HG02571 (cell line): Measurements from ENCODE around the gene NPAS3.

Source experiments
- ATAC-seq: cut with Tn5 transposase; IDR thresholded peaks from one replicate; pipeline ENCODE4 v1.9.1; 2021; ENCODE audit warnings: mild to moderate bottlenecking, moderate library complexity; ENCODE audit not compliant: unreplicated experiment

NPAS3 gene

DNA sequence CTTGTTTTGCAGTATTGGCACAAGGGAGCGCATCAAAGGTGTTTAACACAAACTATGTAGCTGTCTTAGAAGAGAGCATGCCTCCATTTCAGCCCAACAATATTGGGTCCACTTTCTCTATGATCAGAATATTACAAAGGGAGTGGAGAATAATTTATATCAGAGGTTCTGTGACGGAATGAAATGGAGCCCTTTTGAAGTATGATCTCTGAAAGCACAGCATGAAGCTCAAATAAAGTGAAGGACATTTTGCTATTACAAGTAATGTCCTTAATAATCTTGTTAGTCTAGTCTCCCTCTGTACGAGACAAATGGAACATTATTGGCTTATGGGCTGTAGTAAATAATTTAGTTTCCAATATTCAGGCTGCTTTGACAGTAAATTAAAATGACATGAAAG, 302.7 kb downstream of the NPAS3 start:
- ATAC-seq = no peak

DNA sequence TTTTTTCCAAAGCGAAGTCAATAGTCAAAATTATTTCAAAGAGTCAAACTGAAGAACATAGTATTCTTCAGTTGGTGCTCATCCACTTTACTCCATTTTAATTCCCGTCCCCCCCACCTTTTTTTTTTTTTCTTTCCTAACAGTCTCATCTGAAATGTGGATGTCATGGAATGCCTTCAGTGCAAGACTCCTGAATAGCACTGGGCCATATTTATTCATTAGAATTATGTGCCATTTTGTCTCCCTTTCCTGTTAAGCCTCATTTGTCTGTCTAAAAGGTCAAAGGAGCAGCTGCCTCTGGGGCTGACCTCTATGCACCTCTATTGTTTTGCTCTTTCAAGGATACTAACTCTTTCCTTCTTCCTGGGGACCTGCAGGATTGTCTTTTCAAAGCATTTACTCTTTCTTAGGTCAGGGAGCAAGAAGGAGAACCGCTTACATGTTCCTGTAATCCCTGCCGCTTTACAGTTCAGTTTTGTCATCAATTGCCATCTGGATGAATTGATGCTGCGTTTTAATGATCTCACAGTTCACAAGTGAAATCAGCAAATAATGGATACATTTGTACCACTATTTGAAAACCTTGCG, 310.6 kb downstream of the NPAS3 start:
- ATAC-seq = no peak

DNA sequence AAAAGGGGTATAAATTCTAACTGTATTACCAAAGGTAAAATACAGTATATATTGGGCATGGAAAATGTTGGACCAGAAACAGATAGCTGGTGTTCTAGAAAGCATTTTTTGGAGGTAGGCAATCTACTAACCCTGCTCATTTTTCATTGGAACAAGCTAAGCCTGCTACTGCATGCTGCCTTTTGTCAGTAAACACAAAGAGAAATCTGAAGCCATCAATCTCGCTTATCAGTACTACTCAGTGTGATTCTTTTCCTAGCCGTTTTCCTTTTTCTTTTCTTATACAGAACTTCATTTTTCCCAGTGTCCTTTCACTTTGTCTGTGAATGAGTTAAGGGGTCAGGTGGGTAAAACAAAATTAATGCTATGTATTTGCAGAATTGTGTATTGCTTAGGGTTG, 312.3 kb downstream of the NPAS3 start:
- no peak for ATAC-seq

DNA sequence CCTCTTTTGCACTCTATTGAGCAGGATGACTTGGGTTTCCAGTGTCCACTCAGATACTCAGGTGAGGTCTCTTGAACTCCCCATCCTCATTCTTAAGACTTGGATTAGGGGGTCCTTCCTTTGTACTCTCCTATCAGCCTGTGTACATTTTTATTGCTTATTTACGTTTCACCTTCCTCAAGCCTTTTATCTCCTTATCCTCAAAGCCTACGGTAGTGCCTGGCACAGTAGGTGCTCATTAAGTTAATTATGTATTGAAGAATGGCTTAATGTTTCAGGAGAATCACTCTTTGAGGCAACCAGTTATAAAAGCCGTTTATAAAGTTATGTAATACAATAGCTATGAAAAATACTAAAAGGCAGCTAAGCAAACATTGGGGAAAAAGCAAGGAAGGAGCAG, 315.7 kb downstream of the NPAS3 start:
- ATAC-seq = no peak

DNA sequence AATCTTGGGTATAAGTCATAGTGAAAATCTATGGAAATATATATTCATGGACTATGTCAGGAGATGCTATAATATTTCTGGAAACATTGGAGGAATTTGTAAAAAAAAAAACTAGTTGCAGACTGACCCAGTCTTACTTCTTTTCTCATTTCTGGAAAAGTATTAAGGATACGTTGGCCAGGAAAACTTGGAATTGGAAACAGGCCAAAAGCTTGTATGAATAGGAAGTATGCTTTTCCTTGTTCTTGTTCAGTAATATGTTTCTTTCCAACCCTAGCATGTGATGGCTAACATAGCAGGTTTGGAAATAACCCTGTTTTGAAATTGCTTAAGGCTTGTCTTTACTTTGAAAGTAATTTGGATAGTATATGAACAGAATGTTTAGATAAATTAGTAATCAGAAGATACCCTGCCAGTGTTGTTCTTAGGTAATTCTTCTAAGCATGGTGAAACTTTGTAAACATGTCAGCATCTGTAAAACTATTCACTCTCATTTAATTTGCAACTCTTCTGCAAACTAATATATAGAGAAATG, 316.2 kb downstream of the NPAS3 start:
- no peak for ATAC-seq

DNA sequence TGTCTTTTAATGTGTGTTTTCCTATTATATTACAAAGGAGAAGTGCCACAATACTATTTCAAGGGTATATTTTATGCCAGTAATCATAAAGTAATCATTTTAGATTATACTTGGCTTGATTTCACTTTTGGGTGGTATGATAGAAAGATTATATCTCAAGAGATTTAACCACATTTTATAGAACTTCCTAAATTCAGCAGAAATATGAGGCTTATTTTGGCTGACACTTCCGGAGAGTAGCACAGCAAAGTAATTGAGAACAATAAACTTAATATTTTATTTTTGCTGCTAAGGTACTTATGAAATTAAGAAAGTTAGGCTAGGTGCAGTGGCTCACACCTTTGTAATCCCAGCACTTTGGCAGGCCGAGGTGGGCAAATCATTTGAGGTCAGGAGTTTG, 319.1 kb downstream of the NPAS3 start:
- no peak for ATAC-seq

DNA sequence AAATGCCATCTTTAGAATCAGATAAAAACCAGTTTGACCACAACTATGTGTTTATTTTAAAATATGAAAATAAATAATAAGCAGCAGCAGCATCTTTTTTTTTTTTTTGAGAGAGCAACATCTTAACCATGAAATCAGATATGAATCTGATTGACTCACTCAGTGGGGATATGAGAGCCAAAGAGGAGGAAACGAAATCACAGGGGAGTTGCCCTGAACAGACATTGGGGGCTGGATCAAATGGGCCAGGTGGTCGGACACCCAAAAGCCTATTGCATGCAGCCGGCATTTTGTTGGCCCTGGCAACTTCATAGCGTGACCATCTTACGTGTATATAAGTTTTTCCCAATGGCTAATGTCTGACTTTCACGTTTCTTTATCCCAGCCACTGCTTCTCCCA, 321.1 kb downstream of the NPAS3 start:
- ATAC-seq = no peak

DNA sequence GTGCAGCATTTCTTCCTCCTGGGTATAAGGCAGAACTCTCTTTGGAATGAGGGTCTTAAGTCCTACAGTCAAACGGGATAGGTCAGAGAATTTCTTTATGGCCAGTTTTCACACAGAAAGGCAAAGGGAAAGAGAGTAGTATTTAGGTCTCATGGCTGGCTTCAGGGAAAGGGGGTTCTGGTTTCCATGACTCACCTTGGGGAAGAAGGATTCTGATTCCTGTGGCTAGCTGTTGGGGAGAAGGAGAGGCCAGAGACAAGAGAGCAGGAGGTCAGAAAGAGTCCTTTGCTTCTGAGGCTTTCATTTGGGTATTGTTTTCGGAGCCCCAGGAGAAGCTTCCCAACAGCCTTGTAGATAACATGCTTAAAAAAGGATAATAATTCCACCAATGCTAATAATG, 332.5 kb downstream of the NPAS3 start:
- no peak for ATAC-seq

DNA sequence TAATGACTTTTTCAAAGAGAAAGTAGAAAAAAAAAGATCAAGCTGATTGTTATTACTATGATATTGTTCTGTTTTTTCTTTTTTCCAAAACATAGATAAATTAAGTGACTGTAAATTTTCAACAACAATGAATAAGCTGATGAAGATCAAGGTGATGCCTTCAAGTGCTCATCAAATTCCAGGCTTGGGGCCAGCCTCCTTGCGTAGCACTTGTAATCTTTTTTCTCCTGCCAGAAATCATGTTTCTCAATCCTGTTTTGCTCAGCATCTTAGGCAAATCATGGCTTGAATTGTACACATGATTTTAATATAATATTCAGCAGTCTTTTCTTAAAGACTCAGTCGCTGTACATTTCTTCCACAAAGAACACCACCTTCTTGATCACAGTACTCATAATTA, 333.2 kb downstream of the NPAS3 start:
- ATAC-seq = no peak

DNA sequence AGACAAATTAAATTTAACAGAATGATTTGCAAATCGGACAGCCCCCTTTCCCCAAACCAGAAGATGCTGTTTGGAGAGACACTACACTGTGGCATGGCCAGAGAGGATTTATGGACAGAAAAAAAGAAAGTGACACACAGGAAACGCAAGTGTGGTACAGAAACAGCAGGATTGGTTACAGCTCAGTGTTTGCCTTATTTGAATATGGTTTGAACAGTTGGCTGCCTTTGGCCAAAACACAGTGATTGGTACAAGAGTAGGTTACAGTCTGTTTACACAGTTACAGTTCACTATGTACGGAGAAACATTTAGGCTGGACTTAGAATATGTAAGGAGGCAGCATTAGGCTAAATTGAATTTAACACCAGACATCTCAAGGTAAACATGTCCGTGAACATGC, 335.3 kb downstream of the NPAS3 start:
- no peak for ATAC-seq

DNA sequence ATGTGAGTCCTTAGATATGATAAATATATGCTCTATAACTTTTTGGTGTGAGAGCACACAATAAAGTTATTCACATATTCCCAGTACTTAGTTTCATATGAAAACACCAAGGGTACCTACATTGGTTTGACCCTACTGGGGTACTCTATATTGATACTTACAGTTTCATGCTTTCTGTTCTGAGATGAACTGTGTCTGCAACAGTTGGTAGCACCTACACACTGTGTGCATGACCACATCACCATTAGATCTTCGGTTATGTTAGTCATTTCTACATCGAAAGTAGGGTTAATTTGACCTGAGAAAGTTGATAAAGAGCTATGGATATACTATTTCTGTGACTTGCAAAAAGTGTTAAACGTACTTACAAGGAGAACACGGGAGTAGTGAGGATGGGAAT, 337.2 kb downstream of the NPAS3 start:
- no peak for ATAC-seq

DNA sequence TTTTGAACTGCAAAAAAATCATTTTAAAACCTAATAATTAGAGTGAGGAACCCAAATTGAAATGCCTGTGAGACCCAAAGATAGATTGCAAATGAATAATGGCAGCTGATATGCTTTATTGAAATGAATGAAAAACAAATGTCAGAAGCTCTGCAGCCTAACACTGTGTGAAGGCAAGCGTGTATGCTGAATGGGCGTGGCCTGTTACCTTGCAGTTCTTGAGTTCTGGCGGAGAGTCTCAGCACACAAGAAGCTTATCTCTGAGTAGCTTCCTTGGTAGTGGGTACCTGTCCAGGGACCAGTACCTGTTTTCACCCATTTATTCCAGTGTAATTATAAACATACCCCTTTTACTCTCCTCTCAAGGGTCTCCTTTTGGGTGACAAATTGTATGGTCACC, 341.2 kb downstream of the NPAS3 start:
- ATAC-seq = no peak

DNA sequence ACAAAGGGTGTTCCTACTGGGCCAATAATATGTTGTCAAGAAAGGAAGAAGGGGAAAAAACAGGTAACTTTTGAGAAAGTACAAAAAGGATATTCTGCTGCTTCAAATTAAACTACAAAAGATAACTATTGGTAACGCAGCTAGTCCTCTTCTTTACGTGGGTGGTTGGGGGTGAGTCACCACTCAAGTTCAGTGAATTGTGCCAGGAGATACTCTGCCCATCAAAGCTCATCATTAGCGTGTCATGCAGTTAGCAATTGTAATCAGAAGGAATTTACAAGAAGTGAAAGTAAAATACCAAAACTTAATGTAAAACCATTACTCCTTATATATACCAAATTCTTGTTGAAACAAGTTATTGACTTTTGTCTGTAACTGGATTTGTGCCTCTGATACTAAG, 342.0 kb downstream of the NPAS3 start:
- no peak for ATAC-seq

DNA sequence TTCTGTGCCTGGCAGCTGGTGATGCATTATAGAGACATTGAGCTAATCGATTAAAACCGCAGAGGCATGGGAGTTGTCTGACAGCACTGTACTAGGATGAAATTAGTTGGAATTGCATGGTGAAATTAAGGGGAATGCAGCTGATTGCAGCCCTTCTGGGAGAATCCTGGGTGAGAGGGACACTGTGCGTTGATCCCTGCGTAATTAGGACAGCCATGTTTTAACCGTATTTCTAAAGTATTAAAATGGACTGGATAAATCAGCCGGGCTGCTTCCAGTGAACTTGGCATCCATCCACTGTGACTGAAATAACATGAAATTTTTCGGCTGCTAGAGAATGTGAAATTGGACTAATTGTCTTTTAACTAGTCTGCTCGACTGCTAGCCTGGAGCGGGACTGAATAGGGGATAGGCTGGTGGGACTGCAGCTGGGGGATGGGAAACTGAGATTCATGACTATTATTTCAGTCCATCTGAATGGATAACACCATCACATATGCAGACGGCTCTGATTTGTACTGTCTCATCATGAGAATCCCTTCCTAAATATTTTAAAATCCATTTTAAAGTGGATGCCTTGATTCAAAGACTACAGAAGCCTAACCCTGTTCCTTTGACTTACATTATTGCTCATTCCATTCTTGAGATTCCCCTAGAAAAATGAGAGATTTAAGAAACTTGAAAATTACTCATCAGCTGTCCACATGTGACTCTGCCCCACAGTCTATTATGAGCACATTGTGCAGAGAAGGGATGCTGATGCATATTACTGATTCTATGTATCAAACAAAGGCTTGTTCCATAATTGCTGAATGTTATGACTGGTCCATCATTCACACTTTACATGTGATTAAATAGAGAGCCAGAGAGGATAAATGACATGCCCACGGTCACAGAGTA, 343.9 kb downstream of the NPAS3 start:
- no peak for ATAC-seq

DNA sequence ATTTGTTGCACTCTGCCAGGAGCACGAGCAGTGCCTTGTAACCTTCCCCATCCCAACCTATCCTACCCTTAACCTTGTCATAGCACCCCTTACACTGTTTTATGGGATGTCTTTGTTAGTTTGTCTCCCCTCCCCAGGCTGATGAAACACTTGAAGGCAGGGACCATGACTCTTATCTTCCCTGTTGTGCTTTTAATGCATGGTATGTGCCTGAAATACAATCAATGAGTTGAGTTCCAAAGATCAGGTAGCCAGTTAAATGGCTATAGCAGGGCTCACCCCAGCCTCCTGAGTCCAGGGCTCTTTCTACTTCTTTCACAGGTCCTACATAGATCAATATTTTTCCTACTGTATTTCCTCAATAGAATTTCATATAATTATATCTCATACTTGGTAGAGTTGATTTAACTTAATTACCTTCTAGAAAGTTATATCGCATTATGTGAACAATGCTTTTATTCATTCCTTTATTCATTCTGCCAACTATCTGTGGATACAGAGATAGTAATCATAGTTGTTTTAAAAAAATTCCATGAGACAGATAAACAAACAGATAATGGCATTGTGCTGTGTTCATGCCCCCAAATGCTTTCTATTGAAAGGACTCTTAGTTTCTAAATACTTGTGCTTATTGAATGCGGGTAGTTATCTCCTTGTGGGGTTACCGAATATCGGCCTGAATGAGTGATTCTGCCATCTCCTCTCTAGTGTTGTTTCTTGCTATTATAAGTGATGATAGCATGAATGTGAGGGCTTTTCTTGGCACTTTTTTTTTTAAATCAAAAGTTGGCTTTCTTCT, 347.4 kb downstream of the NPAS3 start:
- no peak for ATAC-seq

DNA sequence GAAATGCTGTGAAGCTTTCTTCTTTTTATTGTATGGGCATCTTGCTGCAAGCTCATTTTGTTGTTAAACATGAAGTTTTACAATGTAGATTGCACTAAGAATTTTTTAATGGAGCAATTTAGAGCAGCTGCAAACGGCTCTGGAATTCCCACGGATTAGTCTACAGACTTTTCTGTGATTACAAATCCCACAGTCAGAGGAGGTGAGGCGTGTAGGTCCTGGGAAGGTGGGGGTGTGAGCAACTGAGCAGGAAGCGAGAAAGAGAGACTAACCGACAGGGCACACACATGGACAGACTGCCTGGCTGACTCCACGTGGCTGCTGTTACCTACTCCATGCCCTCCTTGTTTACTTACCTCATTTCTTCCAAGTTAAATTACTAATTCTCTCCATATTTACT, 348.5 kb downstream of the NPAS3 start:
- ATAC-seq = no peak

DNA sequence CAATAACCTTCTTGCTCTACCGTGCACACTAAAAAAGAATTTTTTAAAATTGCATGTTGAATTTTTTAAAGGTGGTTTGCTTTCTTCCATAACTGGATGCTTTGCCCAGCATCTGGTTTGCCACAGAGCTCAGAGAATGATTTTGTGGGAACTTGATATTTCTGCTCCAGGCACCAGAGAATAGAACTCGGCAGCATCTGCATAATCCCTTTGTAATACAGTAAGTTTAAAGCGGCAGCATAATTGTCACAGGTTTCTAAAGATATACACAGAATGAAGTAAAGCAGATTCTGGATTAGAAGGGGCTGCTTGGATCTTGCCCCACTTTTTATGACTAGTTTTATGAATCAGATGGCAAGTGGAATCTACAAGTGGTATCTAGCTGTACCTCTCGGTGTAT, 352.0 kb downstream of the NPAS3 start:
- ATAC-seq = no peak

DNA sequence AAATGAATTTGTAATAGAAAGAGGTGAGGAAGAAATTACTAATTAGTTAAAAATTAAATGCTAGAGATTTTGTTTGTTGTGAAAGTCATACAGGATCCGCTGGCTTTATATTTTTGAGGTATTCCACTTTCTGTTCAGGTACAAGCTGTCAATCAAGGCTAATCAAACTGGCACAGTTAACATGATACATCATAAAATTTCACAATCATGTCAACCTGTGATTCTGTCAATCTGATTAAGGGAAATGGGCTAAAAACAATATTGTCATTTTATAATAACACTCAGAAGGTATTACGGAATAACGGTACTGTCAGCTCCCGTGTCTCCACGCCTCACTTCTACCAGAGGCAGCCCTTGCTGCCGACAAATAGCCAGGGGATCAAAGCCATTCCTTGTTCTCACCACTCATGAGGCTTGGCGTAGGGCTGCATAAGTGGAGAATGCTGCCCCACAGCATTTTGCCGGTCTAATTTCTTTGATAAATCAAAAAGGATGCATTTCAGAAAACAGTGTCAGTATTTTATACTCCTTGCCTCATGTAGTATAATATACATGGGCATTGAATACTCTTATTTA, 352.9 kb downstream of the NPAS3 start:
- no peak for ATAC-seq

DNA sequence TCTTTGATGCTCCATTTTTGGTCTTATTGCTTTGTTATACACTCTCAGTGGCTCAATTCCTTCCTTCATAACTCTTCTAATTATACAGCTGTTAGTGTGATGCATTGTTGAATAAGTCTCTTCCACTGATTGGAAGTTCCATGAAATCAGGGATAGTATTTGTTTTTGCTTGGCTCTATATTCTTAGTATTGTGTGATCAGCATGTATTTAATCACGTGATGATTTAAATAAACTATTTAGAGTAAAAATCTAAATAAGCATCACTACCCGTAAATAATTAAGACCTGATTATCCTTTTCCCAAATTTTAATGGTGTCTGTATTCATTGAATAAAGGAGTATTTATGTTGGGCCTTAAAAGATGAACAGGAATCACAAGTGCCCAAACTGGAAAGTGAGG, 355.7 kb downstream of the NPAS3 start:
- no peak for ATAC-seq

DNA sequence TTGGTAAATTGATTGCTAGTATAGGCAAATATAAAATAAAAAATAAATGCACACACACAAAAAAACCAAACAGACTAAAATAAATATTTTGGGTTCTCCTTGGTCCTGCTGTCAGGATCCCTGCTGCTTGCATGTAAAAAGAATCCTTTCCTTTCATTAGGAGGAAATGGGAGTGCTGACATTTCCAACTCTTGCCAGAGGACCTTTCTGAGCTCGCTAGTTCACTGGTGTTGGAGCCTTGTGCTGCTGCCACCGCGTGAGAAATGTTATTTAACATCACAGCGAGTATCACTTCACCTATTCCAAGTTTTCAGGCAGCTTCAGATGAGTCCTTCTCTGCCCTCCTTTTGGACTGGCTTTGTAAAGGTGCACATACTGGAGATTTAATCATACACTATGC, 358.9 kb downstream of the NPAS3 start:
- no peak for ATAC-seq

DNA sequence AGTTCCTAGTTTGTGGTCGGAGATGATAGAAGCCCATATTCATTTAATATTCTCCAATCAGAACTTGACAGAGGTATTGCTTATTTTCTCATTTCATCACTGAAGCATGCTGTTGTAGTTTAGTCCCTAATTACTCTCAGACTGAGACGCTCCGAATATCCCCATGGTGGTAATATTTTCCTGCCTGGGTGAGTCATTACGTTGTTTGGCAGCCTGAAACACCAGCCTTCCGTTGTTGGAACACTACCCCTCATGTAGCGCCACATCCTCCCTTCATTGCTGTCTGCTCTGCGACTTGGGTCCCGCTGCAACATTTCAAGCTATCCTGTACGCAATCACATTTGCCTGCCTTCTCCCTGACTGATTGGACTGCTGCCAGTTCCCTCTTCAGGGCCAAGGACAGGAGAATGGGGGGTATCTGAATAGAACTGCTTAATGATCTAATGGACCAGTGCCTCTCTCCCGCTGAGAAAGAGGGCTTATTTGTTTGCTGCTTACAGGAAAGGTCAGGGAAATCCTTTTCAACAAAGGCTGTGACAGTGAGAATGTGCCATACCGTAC, 369.1 kb downstream of the NPAS3 start:
- no peak for ATAC-seq
